Right lobe of liver (tissue), 4 donors: ENCODE measurements around the gene IL1RAPL1.

Source experiments
- CTCF ChIP-seq, 4 donors: fragments of 200-600 bp in 3 of 4; fragments of 450-650 bp in 1 of 4; IDR thresholded peaks; one replicate each; pipeline versions ENCODE4 v1.5.1 to v1.8.0; 2016 to 2022; ENCODE audit warnings: antibody characterized with exemption in 4 of 4, mild to moderate bottlenecking in 2 of 4
- POLR2A ChIP-seq: fragments of 450-650 bp; IDR thresholded peaks from one replicate; pipeline ENCODE4 v1.6.1; 2017; ENCODE audit warnings: antibody characterized with exemption, mild to moderate bottlenecking
- donor health status: DM: no; HTN: no; CAD: no.
- donor health status: DM: no; HTN: no; CAD: no.
- donor health status: DM: no; HTN: yes; CAD: no.

DNA sequence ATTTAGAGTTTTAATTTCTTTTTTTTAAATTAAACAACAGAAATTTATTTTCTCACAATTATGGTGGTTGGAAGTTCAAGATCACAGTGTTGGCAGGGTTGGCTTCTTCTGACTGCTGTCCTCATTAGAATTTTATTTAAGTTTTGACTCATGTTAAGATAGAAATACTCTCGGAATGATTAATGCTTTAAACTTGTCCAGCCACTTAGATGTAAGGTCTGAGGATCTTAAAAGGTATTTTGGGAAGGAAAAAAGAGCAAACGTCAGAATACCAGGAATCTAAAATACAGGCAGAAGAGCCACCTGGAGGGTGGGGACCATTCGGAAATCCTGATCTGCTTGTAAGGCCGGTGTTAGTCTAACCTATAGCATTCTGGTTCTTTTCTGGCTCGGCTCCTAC, 1205.1 kb downstream of the IL1RAPL1 start:
- TF ChIP-seq CTCF (IDR thresholded peaks at IDR 0.05) (no peak), POLR2A (no peak)
